ENCODE measurements around the gene SOHLH1. TPM values are rescaled to one million over a fixed set of nuclear protein-coding genes. Genes with fewer than 3 reads are reported as not detected.

The SOHLH1 gene
- polyA plus RNA-seq, 3 donors from 2014 or later, result not detected

DNA sequence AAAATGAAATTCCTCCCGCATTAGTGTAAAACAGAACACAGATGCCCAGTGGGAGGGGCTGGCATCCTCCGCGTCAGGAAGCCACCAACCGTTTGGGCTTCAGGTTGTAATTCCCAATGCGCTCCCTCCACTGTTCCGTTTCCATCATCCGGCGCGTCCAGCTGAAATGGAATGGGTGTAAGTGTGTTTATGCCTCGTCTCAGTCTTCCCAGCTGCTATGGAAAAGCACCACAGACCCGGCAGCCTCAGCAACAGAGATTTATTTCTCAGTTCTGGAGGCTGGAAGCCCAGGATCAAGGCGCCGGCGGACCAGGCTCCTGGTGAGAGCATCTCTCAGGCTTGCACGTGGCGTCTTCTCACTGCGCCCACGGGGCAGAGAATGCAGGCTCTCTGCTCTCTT, 23.1 kb upstream of the SOHLH1 start:
- no peak for DNase-seq
- no peaks in the 10 kb centered on the region for H3K4me1 Mint-ChIP-seq
- H3K36me3 Mint-ChIP-seq, result no peaks in the 10 kb centered on the region
- H3K9me3 Mint-ChIP-seq, result no peaks in the 10 kb centered on the region
- H3K27ac Mint-ChIP-seq, result no peak overlapping the region
- peaks cover 2 to 3% (median 3%) of the 10 kb centered on the region in 3 donors for H3K27me3 Mint-ChIP-seq (ENCODE audit: low read depth in 3 of 3)
- H3K4me3 Mint-ChIP-seq, result no peak overlapping the region

- H3K36me3 Mint-ChIP-seq, result no peaks in the 10 kb centered on the region
- H3K9me3 Mint-ChIP-seq, result no peaks in the 10 kb centered on the region
- H3K4me1 Mint-ChIP-seq, result peaks cover 1 to 6% of the 10 kb centered on the region in 2 donors
- H3K27ac Mint-ChIP-seq, result no peak overlapping the region
- peaks cover 0 to 17% (median 2%) of the 10 kb centered on the region in 3 donors for H3K27me3 Mint-ChIP-seq (ENCODE audit: low read depth in 3 of 3)
- H3K4me3 Mint-ChIP-seq, result no peak overlapping the region
- no peak for DNase-seq
Measured at GRCh38 chr9:135719472-135719871, 20.2 kb upstream of the SOHLH1 start.

DNA sequence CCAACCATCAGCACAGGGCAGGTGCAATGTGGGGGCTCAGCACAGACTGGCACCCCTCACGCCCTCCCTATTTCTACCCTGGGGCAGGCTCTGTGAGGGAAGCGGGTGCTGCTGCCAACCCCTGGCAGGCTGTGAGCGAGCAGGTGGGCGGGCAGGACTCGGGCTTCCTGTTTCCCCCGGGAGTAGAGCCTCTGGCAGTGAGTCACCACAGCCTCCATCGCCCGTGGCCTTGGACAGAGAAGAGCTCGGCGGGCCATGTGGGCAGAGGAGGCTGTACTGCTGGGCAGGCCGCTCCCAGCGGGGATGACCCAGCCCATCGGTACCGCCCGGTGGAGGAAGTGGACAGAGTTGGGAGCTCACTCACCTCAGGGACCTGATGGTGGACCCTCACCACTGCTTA, 19.3 kb upstream of the SOHLH1 start:
- no peak overlapping the region for H3K27ac Mint-ChIP-seq
- H3K4me3 Mint-ChIP-seq, result no peak overlapping the region
- peaks cover 1 to 6% of the 10 kb centered on the region in 2 donors for H3K4me1 Mint-ChIP-seq
- no peaks in the 10 kb centered on the region for H3K9me3 Mint-ChIP-seq
- H3K27me3 Mint-ChIP-seq (ENCODE audit: low read depth in 3 of 3), result peaks cover 2 to 18% (median 2%) of the 10 kb centered on the region in 3 donors
- no peak for DNase-seq
- H3K36me3 Mint-ChIP-seq, result no peaks in the 10 kb centered on the region

GRCh38 chr9:135717410-135717809, 18.1 kb upstream of the SOHLH1 start:
- Mint-ChIP-seq H3K27me3 (ENCODE audit: low read depth in 3 of 3) (peaks cover 2 to 18% (median 4%) of the 10 kb centered on the region in 3 donors), H3K36me3 (no peaks in the 10 kb centered on the region), H3K4me1 (peaks cover 1 to 6% of the 10 kb centered on the region in 2 donors), H3K4me3 (no peak overlapping the region), H3K9me3 (no peaks in the 10 kb centered on the region), H3K27ac (no peak overlapping the region)
- DNase-seq, result no peak

GRCh38 chr9:135716045-135716444, 16.8 kb upstream of the SOHLH1 start:
- Mint-ChIP-seq H3K27me3 (ENCODE audit: low read depth in 3 of 3) (peaks cover 4 to 21% (median 4%) of the 10 kb centered on the region in 3 donors), H3K9me3 (no peaks in the 10 kb centered on the region), H3K36me3 (no peaks in the 10 kb centered on the region), H3K4me3 (no peak overlapping the region), H3K27ac (no peak overlapping the region), H3K4me1 (peaks cover 1 to 6% of the 10 kb centered on the region in 2 donors)
- DNase-seq, result no peak

- no peaks in the 10 kb centered on the region for H3K9me3 Mint-ChIP-seq
- DNase-seq, result no peak
- peak overlapping the region in 1 of 5 donors; percentile 49 for H3K4me3 Mint-ChIP-seq
- H3K27ac Mint-ChIP-seq, result no peak overlapping the region
- peaks cover 4 to 21% (median 6%) of the 10 kb centered on the region in 3 donors for H3K27me3 Mint-ChIP-seq (ENCODE audit: low read depth in 3 of 3)
- H3K4me1 Mint-ChIP-seq, result peaks cover 1 to 6% of the 10 kb centered on the region in 2 donors
- no peaks in the 10 kb centered on the region for H3K36me3 Mint-ChIP-seq
Measured at GRCh38 chr9:135715056-135715595, 15.8 kb upstream of the SOHLH1 start.

- Mint-ChIP-seq H3K36me3 (no peaks in the 10 kb centered on the region), H3K27ac (no peak overlapping the region), H3K4me1 (peaks cover 1 to 6% of the 10 kb centered on the region in 2 donors), H3K9me3 (no peaks in the 10 kb centered on the region), H3K4me3 (no peak overlapping the region), H3K27me3 (ENCODE audit: low read depth in 3 of 3) (peaks cover 4 to 21% (median 9%) of the 10 kb centered on the region in 3 donors)
- no peak for DNase-seq
Measured at GRCh38 chr9:135714242-135715055, 15.2 kb upstream of the SOHLH1 start.

- Mint-ChIP-seq H3K4me3 (no peak overlapping the region), H3K27ac (no peak overlapping the region), H3K36me3 (no peaks in the 10 kb centered on the region), H3K9me3 (no peaks in the 10 kb centered on the region), H3K27me3 (ENCODE audit: low read depth in 3 of 3) (peaks cover 4 to 21% (median 9%) of the 10 kb centered on the region in 3 donors), H3K4me1 (peaks cover 1 to 6% of the 10 kb centered on the region in 2 donors)
- DNase-seq, result no peak
Measured at GRCh38 chr9:135712613-135713295, 13.5 kb upstream of the SOHLH1 start.

GRCh38 chr9:135711881-135712280, 12.6 kb upstream of the SOHLH1 start:
- H3K4me3 Mint-ChIP-seq, result no peak overlapping the region
- H3K27ac Mint-ChIP-seq, result no peak overlapping the region
- H3K4me1 Mint-ChIP-seq, result peaks cover 1 to 6% of the 10 kb centered on the region in 2 donors
- no peaks in the 10 kb centered on the region for H3K9me3 Mint-ChIP-seq
- no peaks in the 10 kb centered on the region for H3K36me3 Mint-ChIP-seq
- peaks cover 4 to 20% (median 9%) of the 10 kb centered on the region in 3 donors for H3K27me3 Mint-ChIP-seq (ENCODE audit: low read depth in 3 of 3)
- no peak for DNase-seq

- no peaks in the 10 kb centered on the region for H3K9me3 Mint-ChIP-seq
- H3K36me3 Mint-ChIP-seq, result no peaks in the 10 kb centered on the region
- H3K27ac Mint-ChIP-seq, result no peak overlapping the region
- peaks cover 4 to 16% (median 9%) of the 10 kb centered on the region in 3 donors for H3K27me3 Mint-ChIP-seq (ENCODE audit: low read depth in 3 of 3)
- H3K4me3 Mint-ChIP-seq, result no peak overlapping the region
- DNase-seq, result no peak
- peaks cover 1 to 6% of the 10 kb centered on the region in 2 donors for H3K4me1 Mint-ChIP-seq
Measured at GRCh38 chr9:135711391-135711790, 12.1 kb upstream of the SOHLH1 start.

DNA sequence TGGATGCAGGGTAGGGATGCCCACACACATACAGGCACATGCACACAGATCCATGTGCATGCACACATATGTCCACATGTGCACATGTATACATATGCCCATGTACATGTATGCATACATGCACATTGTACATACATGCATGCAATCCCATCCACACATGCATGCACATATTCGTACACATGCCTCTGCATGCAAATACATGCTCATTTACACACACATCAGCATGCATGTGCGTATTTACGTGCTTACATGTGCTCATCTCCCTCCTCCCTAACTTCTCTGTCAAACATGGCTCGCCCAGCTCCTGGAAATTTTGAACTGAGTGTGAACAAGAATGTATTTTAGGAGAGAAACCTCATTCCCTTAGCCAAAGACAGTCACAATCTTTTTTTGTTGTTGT, 8.9 kb upstream of the SOHLH1 start:
- Mint-ChIP-seq H3K4me1 (no peaks in the 10 kb centered on the region), H3K27me3 (ENCODE audit: low read depth in 3 of 3) (peaks cover 3 to 7% (median 3%) of the 10 kb centered on the region in 3 donors), H3K36me3 (no peaks in the 10 kb centered on the region), H3K9me3 (no peaks in the 10 kb centered on the region), H3K4me3 (no peak overlapping the region), H3K27ac (no peak overlapping the region)
- DNase-seq, result no peak

- Mint-ChIP-seq H3K27me3 (ENCODE audit: low read depth in 3 of 3) (peaks cover 3 to 5% (median 3%) of the 10 kb centered on the region in 3 donors), H3K4me3 (no peak overlapping the region), H3K27ac (no peak overlapping the region), H3K4me1 (no peaks in the 10 kb centered on the region), H3K36me3 (no peaks in the 10 kb centered on the region), H3K9me3 (no peaks in the 10 kb centered on the region)
- no peak for DNase-seq
Measured at GRCh38 chr9:135707252-135708138, 8.2 kb upstream of the SOHLH1 start.

DNA sequence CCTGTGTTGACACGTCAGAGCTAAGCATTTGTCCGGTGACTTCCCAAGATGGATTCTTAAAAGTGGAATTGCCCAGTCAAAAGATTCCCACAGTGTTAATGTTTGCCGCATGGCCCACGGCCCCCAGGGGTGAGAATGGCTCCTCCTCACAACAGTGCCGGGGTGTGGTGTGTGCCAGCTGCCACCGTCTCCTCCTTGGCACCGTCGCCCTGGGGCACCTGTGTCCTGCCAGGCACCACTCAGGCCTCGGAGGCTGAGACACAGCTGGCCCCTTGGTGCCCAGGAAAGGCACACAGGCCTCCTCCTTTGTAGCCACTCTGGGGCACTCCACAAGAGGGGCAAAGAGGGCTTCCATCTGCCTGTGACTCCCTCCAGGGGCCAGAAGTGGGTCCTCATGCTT, 7.0 kb upstream of the SOHLH1 start:
- Mint-ChIP-seq H3K4me1 (peaks cover 0 to under 1% of the 10 kb centered on the region in 2 donors), H3K9me3 (no peaks in the 10 kb centered on the region), H3K36me3 (no peaks in the 10 kb centered on the region), H3K4me3 (no peak overlapping the region), H3K27me3 (ENCODE audit: low read depth in 3 of 3) (peaks cover 0 to 5% (median 3%) of the 10 kb centered on the region in 3 donors), H3K27ac (no peak overlapping the region)
- DNase-seq, result no peak
